Spinal cord (tissue), 10 donors: ENCODE data around the gene ZNFX1. TPM values are rescaled to one million over a fixed set of nuclear protein-coding genes. Genes with fewer than 3 reads are reported as not detected.

Experiments used
- DNase-seq, 6 donors: peaks; one replicate each; pipeline versions ENCODE4 v3.0.0 to v3.0.0-alpha.2; 2013 to 2015; ENCODE audit warnings: low spot score in 6 of 6, low read depth in 4 of 6
- H3K27ac ChIP-seq: one replicate; pipeline ENCODE4 v1.5.1; 2013; ENCODE audit warnings: low read depth, low read length, control low read depth
- H3K27me3 ChIP-seq: one replicate; pipeline ENCODE4 v1.6.1; 2013; ENCODE audit warnings: low read length; ENCODE audit not compliant: control insufficient read depth, insufficient read depth
- H3K36me3 ChIP-seq: one replicate; pipeline ENCODE4 v1.6.1; 2013; ENCODE audit warnings: low read length; ENCODE audit not compliant: control insufficient read depth, insufficient read depth
- H3K4me1 ChIP-seq: one replicate; pipeline ENCODE4 v1.6.1; 2013; ENCODE audit warnings: low read length; ENCODE audit not compliant: control insufficient read depth, insufficient read depth
- H3K4me3 ChIP-seq: one replicate; pipeline ENCODE4 v1.5.1; 2013; ENCODE audit warnings: low read depth, low read length, control low read depth
- H3K9me3 ChIP-seq: one replicate; pipeline ENCODE4 v1.6.1; 2013; ENCODE audit warnings: low read length; ENCODE audit not compliant: control insufficient read depth, insufficient read depth
- WGBS: methylation state at CpG from one replicate; pipeline ENCODE4 v1.1.5; 2013; ENCODE audit warnings: missing lambda C conversion rate; ENCODE audit not compliant: insufficient coverage; 5-methylcytosine and 5-hydroxymethylcytosine counted together
- long read RNA-seq, 4 donors: transcript quantifications; one replicate each; lab custom pipeline, GENCODE V29; 2026
- polyA plus RNA-seq, 2 donors: library from polyadenylated mRNA; unstranded; fragments of 120-200 nt; gene quantifications; one replicate each; pipeline ENCODE4 v1.2.1, GENCODE V29; 2013; ENCODE audit not compliant: insufficient read length in 2 of 2
- total RNA-seq, 2 donors: library from RNA; depleted of rRNA in 1 of 2; stranded (reverse); fragments of 120-200 nt in 1 of 2; fragments of >200 nt in 1 of 2; gene quantifications; one replicate each; pipeline versions ENCODE4 v1.2.3 to v1.2.4, GENCODE V29; 2013 to 2014
- donor health status: healthy.

Gene ZNFX1
- total RNA-seq (10 to 100 TPM; 16.6 to 26.5 TPM), polyA plus RNA-seq (10 to 100 TPM; 14.2 to 15.3 TPM)
- long read RNA-seq, donor 1, full-length matches to known transcripts: 1 of 530 reads
- long read RNA-seq, donor 1, partial matches to known transcripts: 158 of 530 reads
- long read RNA-seq, donor 1, other reads (novel, unspliced or antisense): 371 of 530 reads
- long read RNA-seq, donor 2, partial matches to known transcripts: 67 of 299 reads
- long read RNA-seq, donor 2, other reads (novel, unspliced or antisense): 232 of 299 reads
- long read RNA-seq, donor 3, partial matches to known transcripts: 207 of 435 reads
- long read RNA-seq, donor 3, other reads (novel, unspliced or antisense): 228 of 435 reads
- long read RNA-seq, donor 4, partial matches to known transcripts: 2,817 of 3,974 reads
- long read RNA-seq, donor 4, other reads (novel, unspliced or antisense): 1,157 of 3,974 reads

DNA sequence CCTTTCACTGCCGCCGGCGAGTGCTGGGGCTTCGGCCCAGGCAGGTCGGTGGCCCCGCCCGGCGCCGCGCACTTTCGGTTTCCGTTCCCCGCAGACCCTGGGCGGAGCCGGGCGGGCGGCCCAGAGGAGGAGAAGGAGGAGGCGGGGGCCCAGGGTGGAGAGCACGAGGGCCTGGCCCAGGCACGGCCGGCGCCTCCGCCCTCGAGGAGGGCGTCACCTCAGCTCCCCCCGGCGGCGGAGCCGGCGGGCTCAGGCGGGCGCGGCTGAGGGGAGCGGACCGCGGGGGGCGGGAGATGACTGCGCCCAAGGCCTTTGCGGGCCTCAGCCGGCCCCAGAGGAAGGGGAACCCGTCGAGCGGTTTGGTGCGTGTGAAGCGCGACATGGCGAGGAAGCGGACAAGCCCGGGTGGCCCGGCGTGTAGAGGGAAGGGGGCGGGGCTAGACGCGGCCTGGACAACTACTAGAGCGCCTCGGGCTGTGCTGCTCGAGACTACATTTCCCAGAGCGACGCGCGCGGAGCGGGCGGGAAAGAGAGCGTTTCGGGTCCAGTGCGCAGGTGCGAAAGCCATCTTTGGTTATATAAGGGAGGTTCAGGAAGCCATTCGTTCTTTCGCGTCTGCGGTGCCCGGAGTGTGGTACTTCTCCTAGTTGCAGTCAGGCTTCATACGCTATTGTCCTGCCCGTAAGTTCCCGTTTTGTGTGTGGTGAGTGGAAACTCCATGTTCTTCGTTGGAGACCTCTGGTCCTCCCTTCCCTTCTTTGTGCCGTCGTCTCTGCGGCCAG is at the start of gene ZNFX1:
Gene ZNFX1 (minus strand): TSS at position 22 of the 782 bp plus-strand sequence. CDS start 2,218 bp downstream, outside the sequence.
- Histone ChIP-seq H3K27ac (peak within 1 kb of the TSS; percentile 89), H3K4me3 (peak within 1 kb of the TSS; percentile 94), H3K36me3 (peaks cover 51% of the 10 kb centered on the region), H3K9me3 (peaks cover 3% of the 10 kb centered on the region), H3K4me1 (peaks cover 21% of the 10 kb centered on the region), H3K27me3 (no peaks in the 10 kb centered on the region)
- WGBS: under 1% methylated on average over 76 of the region's 80 CpGs
- peak; percentile 96 to 99 (median 98) for DNase-seq

GRCh38 chr20:49326026-49326425 is 48.2 kb upstream of the ZNFX1 start:
- DNase-seq: peak in 2 of 6 donors; percentile 23 to 69
- Histone ChIP-seq H3K27ac (no peak overlapping the region), H3K36me3 (no peaks in the 10 kb centered on the region), H3K4me3 (no peak overlapping the region), H3K27me3 (peaks cover 6% of the 10 kb centered on the region), H3K4me1 (peaks cover 8% of the 10 kb centered on the region), H3K9me3 (no peaks in the 10 kb centered on the region)
- 30% methylated on average over 7 of the region's 10 CpGs for WGBS

DNA sequence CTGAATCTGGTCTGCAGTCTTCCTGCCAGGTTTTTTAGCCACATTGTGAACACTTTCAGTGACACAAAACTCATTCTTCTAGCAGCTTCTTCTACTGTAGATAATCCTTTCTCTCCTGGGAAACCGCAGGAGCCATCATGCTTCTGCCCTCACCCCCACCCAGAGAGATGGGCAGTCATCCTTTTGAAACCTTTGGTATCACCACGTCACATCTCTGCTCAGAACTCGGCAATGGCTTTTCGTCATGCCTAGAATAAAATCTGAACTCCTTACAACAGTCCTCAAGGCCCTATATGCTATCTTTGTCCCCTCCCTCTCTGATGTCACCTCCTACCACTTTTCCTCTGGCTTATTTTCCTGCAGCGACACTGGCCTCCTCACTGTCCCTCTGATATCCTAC is 46.4 kb upstream of the ZNFX1 start:
- H3K9me3 ChIP-seq: no peaks in the 10 kb centered on the region
- H3K4me3 ChIP-seq: no peak overlapping the region
- no peak for DNase-seq
- peaks cover 19% of the 10 kb centered on the region for H3K4me1 ChIP-seq
- peaks cover 22% of the 10 kb centered on the region for H3K27me3 ChIP-seq
- no peak overlapping the region for H3K27ac ChIP-seq
- WGBS: 88% methylated on average over 5 of the region's 5 CpGs
- H3K36me3 ChIP-seq: no peaks in the 10 kb centered on the region

- Histone ChIP-seq H3K4me1 (peaks cover 24% of the 10 kb centered on the region), H3K27ac (no peak overlapping the region), H3K9me3 (no peaks in the 10 kb centered on the region), H3K36me3 (no peaks in the 10 kb centered on the region), H3K4me3 (no peak overlapping the region), H3K27me3 (peaks cover 28% of the 10 kb centered on the region)
- whole genome bisulfite sequencing: 60% methylated on average over 6 of the region's 9 CpGs
- peak in 2 of 6 donors; percentile 63 to 79 for DNase-seq
These were observed 45.9 kb upstream of the ZNFX1 start for GRCh38 chr20:49323622-49324238.

DNA sequence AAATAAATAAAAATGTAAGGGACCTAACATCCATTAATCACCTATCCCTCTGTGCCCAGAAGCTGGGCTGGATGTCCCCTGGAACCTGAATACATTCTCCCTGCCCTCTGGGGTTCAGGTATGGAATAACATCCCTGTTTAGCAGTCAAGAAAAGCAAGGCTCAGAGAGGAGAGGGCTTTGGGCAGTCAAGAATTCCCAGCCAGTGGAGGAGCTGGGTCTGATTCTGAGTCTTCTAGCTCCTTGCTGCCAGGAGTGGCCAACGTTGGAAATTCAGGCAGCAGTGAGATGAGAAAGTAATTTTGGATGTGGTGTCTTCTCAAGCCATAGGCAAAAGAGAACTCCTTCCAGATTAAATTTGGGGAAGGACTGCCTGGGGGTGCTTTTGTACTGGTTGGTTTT is 42.6 kb upstream of the ZNFX1 start:
- Histone ChIP-seq H3K27me3 (peaks cover 52% of the 10 kb centered on the region), H3K36me3 (no peaks in the 10 kb centered on the region), H3K4me3 (no peak overlapping the region), H3K9me3 (no peaks in the 10 kb centered on the region), H3K4me1 (peaks cover 32% of the 10 kb centered on the region), H3K27ac (no peak overlapping the region)
- WGBS: 0% methylated on average over 1 of the region's 1 CpG
- peak in 2 of 6 donors; percentile 59 to 76 for DNase-seq

- Histone ChIP-seq H3K27me3 (peaks cover 52% of the 10 kb centered on the region), H3K36me3 (no peaks in the 10 kb centered on the region), H3K4me3 (no peak overlapping the region), H3K27ac (no peak overlapping the region), H3K9me3 (no peaks in the 10 kb centered on the region), H3K4me1 (peaks cover 32% of the 10 kb centered on the region)
- no peak for DNase-seq
- WGBS: 16% methylated on average over 21 of the region's 25 CpGs
These were observed 41.5 kb upstream of the ZNFX1 start for GRCh38 chr20:49319208-49319809.

GRCh38 chr20:49318430-49319207 is 40.8 kb upstream of the ZNFX1 start:
- DNase-seq: peak in 1 of 6 donors; percentile 40
- Histone ChIP-seq H3K27ac (no peak overlapping the region), H3K4me3 (peak overlapping the region; percentile 26), H3K4me1 (peaks cover 28% of the 10 kb centered on the region), H3K36me3 (no peaks in the 10 kb centered on the region), H3K27me3 (peaks cover 52% of the 10 kb centered on the region), H3K9me3 (no peaks in the 10 kb centered on the region)
- under 1% methylated on average over 60 of the region's 70 CpGs for WGBS

DNA sequence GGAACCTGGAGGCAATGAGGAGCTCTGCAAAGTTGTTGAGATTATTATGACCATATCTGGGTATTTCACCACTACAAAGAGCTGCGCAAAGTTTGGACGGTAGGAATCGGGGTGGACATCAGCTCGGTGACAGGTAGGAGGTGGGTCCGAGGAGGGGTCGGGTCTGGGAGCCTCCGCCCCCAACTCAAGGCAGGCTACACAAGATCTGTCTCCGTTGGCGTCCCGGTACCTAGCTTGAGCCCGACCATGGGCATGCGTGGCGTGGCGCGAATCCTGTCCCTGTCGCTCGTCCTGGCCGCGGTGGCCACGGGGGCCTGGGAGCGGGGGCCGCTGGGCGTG is 40.2 kb upstream of the ZNFX1 start:
- H3K36me3 ChIP-seq: no peaks in the 10 kb centered on the region
- H3K9me3 ChIP-seq: no peaks in the 10 kb centered on the region
- H3K4me1 ChIP-seq: peaks cover 27% of the 10 kb centered on the region
- DNase-seq: no peak
- no peak overlapping the region for H3K27ac ChIP-seq
- WGBS: 6% methylated on average over 23 of the region's 23 CpGs
- peaks cover 52% of the 10 kb centered on the region for H3K27me3 ChIP-seq
- H3K4me3 ChIP-seq: peak overlapping the region; percentile 9

DNA sequence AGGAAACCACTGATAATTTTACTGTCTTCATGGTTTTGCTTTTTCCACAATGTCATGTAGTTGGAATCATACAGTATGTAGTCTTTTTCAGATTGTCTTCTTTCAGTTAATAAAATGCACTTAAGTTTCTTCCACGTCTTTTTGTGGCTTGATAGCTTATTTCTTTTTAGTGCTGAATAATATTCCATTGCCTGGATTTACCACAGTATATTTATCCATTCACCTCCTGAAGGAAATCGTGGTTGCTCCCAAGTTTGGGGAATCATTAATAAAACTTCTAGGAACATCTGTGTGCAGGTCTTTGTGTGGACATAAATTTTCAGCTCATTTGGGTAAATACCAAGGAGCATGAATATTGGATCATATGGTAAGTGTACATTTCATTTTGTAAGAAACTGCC is 38.8 kb upstream of the ZNFX1 start:
- Histone ChIP-seq H3K4me1 (peaks cover 32% of the 10 kb centered on the region), H3K27ac (no peak overlapping the region), H3K4me3 (no peak overlapping the region), H3K27me3 (peaks cover 52% of the 10 kb centered on the region), H3K9me3 (no peaks in the 10 kb centered on the region), H3K36me3 (no peaks in the 10 kb centered on the region)
- DNase-seq: no peak
- no CpG with 5 or more reads among the region's 2 CpGs for WGBS
